Mucosa of descending colon (tissue), 3 donors: ENCODE measurements around the gene KRT74. TPM values are rescaled to one million over a fixed set of nuclear protein-coding genes. Genes with fewer than 3 reads are reported as not detected.

ENCODE experiments used
- ATAC-seq: fragments of 200-7000 bp; cut with Tn5 transposase; one replicate; pipeline ENCODE4 v1.9.1; 2020; ENCODE audit warnings: mild to moderate bottlenecking, moderate library complexity
- DNase-seq, 3 donors: peaks; one replicate each; pipeline ENCODE4 v3.0.0-alpha.2; 2020
- H3K36me3 ChIP-seq: fragments of 200-600 bp; one replicate; pipeline ENCODE4 v1.8.0; 2021; ENCODE audit warnings: low read depth, mild to moderate bottlenecking
- H3K4me1 ChIP-seq: fragments of 200-600 bp; one replicate; pipeline ENCODE4 v1.8.0; 2021; ENCODE audit warnings: low read depth, mild to moderate bottlenecking
- H3K4me3 ChIP-seq: fragments of 200-600 bp; one replicate; pipeline ENCODE4 v1.8.0; 2021; ENCODE audit warnings: mild to moderate bottlenecking
- H3K9me3 ChIP-seq: fragments of 200-600 bp; one replicate; pipeline ENCODE4 v1.8.0; 2021; ENCODE audit warnings: mild to moderate bottlenecking
- intact Hi-C, 2 donors: fragments of 100-400 bp; cut with DNase I in 1 of 2; cut with micrococcal nuclease in 1 of 2; formaldehyde crosslinking; loops; one replicate each; pipeline versions ENCODE4 v1.11.0 to v1.11.1; 2022; cut with DNase I, micrococcal nuclease
- total RNA-seq, 3 donors: library from RNA; stranded (reverse); fragmentation: NEBNext Ultra II Directional in 2 of 3; extraction: Animal tissue kit (Norgen Biotek cat#: 25700) in 2 of 3; gene quantifications; one replicate each; pipeline versions ENCODE4 v1.2.1 to v1.2.4, GENCODE V29; 2021 to 2023
- TF ChIP-seq, protein P1 (sequence below): fragments of 200-600 bp; IDR thresholded peaks from one replicate; pipeline ENCODE4 v1.8.0; 2022; ENCODE audit warnings: antibody characterized with exemption, mild to moderate bottlenecking
- donor health status: DM: no; HTN: no; CAD: no; lungs with moderate emphysema.
- donor health status: DM: no; HTN: no; CAD: no.
- donor health status: DM: no; HTN: yes; CAD: no.

The KRT74 gene
- total RNA-seq, 3 donors from 2014 or later: not detected

- H3K36me3 ChIP-seq: no peaks in the 10 kb centered on the region
- no peak overlapping the region for H3K4me3 ChIP-seq
- no peaks in the 10 kb centered on the region for H3K9me3 ChIP-seq
- TF ChIP-seq, protein P1, sequence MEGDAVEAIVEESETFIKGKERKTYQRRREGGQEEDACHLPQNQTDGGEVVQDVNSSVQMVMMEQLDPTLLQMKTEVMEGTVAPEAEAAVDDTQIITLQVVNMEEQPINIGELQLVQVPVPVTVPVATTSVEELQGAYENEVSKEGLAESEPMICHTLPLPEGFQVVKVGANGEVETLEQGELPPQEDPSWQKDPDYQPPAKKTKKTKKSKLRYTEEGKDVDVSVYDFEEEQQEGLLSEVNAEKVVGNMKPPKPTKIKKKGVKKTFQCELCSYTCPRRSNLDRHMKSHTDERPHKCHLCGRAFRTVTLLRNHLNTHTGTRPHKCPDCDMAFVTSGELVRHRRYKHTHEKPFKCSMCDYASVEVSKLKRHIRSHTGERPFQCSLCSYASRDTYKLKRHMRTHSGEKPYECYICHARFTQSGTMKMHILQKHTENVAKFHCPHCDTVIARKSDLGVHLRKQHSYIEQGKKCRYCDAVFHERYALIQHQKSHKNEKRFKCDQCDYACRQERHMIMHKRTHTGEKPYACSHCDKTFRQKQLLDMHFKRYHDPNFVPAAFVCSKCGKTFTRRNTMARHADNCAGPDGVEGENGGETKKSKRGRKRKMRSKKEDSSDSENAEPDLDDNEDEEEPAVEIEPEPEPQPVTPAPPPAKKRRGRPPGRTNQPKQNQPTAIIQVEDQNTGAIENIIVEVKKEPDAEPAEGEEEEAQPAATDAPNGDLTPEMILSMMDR: peak; percentile 55
- intact Hi-C loops: loop anchor here (5.0 kb wide), 2 partner anchors 294 to 299 kb away; no protein-coding TSS in a partner anchor
- peak in 2 of 3 donors; percentile 66 to 84 for DNase-seq
- ATAC-seq: peak; percentile 86
- H3K4me1 ChIP-seq: no peaks in the 10 kb centered on the region
Observed at GRCh38 chr12:52582971-52583456, 9.4 kb upstream of the KRT74 start.

GRCh38 chr12:52582486-52582885 lies 8.8 kb upstream of the KRT74 start:
- intact Hi-C loops: loop anchor here (5.0 kb wide), 2 partner anchors 295 to 300 kb away; no protein-coding TSS in a partner anchor
- Histone ChIP-seq H3K9me3 (no peaks in the 10 kb centered on the region), H3K4me3 (no peak overlapping the region), H3K36me3 (no peaks in the 10 kb centered on the region), H3K4me1 (no peaks in the 10 kb centered on the region)
- TF ChIP-seq, protein P1: no peak
- no peak for DNase-seq
- no peak for ATAC-seq

DNA sequence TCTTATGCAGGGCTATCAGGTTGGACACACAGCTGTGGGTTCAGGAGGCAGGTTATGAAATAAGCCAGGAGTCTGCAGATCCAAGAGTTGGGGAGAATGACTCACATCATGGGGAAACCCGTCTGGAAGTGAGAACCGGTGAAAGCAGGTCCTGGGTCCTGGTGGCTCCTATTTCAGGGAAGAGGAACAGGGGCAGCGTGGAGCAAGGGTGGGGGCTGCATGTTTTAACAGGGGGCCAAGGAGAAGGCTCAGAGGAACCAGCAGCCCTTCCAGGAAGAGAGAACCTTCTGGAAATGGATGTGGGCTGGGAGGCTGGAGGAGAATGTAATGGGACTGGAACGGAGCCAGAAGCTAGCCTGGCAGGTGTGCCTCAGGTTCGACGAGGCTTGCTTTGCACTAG lies 7.8 kb upstream of the KRT74 start:
- ATAC-seq (no peak), DNase-seq (peak in 1 of 3 donors; percentile 18)
- TF ChIP-seq, protein P1: no peak
- intact Hi-C loops: loop anchor here (5.0 kb wide), 2 partner anchors 296 to 301 kb away; no protein-coding TSS in a partner anchor
- no peak overlapping the region for H3K4me3 ChIP-seq
- H3K9me3 ChIP-seq: no peaks in the 10 kb centered on the region
- H3K4me1 ChIP-seq: no peaks in the 10 kb centered on the region
- H3K36me3 ChIP-seq: no peaks in the 10 kb centered on the region

DNA sequence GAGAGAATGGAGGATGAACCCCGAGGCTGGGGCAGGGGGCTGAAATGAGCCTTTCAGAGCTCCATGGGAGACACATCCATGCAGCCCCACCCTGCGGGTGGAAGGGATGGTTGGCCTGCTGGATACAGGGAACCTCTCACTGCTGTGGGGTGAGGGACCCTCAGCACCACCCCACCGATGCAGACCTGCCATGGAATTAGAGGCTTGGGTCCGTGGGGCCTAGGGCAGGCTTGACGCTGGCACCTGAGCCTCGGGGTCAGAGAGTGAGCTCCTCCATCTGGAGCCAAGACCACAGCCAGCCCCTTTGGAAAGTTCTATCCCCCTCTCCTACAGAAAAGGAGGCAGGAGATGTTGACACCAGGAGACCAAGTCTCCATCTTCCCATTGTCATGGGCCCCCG lies 7.4 kb upstream of the KRT74 start:
- intact Hi-C loops: loop anchor here (5.0 kb wide), 2 partner anchors 296 to 301 kb away; no protein-coding TSS in a partner anchor
- no peaks in the 10 kb centered on the region for H3K36me3 ChIP-seq
- no peak overlapping the region for H3K4me3 ChIP-seq
- H3K9me3 ChIP-seq: no peaks in the 10 kb centered on the region
- H3K4me1 ChIP-seq: no peaks in the 10 kb centered on the region
- DNase-seq (no peak), ATAC-seq (no peak)
- TF ChIP-seq, protein P1: no peak

DNA sequence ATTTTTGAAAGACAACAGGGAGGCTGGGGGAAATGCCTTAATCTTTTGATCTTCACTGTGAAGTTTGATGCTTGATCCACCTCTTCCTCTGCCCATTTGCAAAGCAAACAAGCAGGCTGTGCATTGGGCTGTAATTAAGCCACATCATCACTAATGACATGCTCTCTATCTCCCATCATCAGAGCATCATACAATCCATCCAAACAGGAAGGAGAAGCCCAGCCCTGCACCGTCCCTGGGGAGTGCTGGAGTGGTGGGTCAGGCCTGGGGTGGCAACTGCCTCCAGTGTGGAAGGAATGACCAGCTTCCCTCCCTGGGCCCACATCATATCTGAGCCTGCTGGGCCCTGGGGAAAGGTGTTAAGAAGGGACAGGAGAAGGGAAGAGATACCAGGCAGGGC lies 6.9 kb upstream of the KRT74 start:
- H3K36me3 ChIP-seq: no peaks in the 10 kb centered on the region
- no peak for ATAC-seq
- intact Hi-C loops: loop anchor here (5.0 kb wide), 2 partner anchors 297 to 302 kb away; no protein-coding TSS in a partner anchor
- no peak for DNase-seq
- TF ChIP-seq, protein P1: no peak
- H3K9me3 ChIP-seq: no peaks in the 10 kb centered on the region
- no peaks in the 10 kb centered on the region for H3K4me1 ChIP-seq
- no peak overlapping the region for H3K4me3 ChIP-seq
